PFSK-1 (cell line): Measurements from ENCODE around the gene ELF2.

Experiments used
- POLR2AphosphoS5 ChIP-seq: IDR thresholded peaks from 2 replicates; pipeline ENCODE4 v1.6.1; 2012; ENCODE audit warnings: low read depth, mild to moderate bottlenecking, control low read depth, low read length, moderate library complexity
- SIN3A ChIP-seq: IDR thresholded peaks from 2 replicates; pipeline ENCODE4 v1.6.1; 2012; ENCODE audit warnings: mild to moderate bottlenecking, low read length, moderate library complexity, borderline replicate concordance; ENCODE audit not compliant: insufficient read depth
- TAF1 ChIP-seq: IDR thresholded peaks from 2 replicates; pipeline ENCODE4 v1.6.1; 2012; ENCODE audit warnings: low read length, control low read depth, borderline replicate concordance; ENCODE audit not compliant: insufficient read depth
- TF ChIP-seq, protein P1 (sequence below), 2 experiments: IDR thresholded peaks; 2 replicates each; pipeline versions ENCODE4 v1.6.1 to v1.8.0; 2011 to 2012; ENCODE audit warnings: low read depth in 2 of 2, low read length in 2 of 2, control low read depth in 1 of 2, inconsistent platforms in 1 of 2, mild to moderate bottlenecking in 1 of 2, moderate library complexity in 1 of 2; ENCODE audit not compliant: insufficient read depth in 1 of 2

DNA sequence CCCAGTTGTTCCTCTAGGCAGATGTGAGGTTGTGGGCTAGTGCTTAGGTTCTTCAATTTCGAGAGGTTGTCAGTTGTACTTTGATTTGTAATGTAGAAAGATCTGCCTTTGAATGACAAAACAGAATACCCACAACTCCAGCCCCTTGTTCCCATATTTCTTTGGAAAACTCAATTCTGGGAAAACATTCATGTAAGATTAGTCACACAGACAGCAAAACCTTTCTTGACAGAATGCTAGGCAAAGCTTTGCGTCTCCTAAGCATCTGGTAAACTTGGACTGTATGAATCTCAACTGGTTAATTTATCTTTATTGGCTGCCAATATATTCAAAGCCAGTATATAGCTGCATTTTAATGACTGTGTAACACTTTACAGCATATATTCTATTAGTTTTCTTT is 126.6 kb downstream of the ELF2 start:
- TF ChIP-seq TAF1 = no peak
- no peak for TF ChIP-seq SIN3A
- TF ChIP-seq, protein P1, sequence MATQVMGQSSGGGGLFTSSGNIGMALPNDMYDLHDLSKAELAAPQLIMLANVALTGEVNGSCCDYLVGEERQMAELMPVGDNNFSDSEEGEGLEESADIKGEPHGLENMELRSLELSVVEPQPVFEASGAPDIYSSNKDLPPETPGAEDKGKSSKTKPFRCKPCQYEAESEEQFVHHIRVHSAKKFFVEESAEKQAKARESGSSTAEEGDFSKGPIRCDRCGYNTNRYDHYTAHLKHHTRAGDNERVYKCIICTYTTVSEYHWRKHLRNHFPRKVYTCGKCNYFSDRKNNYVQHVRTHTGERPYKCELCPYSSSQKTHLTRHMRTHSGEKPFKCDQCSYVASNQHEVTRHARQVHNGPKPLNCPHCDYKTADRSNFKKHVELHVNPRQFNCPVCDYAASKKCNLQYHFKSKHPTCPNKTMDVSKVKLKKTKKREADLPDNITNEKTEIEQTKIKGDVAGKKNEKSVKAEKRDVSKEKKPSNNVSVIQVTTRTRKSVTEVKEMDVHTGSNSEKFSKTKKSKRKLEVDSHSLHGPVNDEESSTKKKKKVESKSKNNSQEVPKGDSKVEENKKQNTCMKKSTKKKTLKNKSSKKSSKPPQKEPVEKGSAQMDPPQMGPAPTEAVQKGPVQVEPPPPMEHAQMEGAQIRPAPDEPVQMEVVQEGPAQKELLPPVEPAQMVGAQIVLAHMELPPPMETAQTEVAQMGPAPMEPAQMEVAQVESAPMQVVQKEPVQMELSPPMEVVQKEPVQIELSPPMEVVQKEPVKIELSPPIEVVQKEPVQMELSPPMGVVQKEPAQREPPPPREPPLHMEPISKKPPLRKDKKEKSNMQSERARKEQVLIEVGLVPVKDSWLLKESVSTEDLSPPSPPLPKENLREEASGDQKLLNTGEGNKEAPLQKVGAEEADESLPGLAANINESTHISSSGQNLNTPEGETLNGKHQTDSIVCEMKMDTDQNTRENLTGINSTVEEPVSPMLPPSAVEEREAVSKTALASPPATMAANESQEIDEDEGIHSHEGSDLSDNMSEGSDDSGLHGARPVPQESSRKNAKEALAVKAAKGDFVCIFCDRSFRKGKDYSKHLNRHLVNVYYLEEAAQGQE (IDR thresholded peaks at IDR 0.05; ENCODE audit: insufficient read depth in 1 of 2, low read depth in 2 of 2, low read length in 2 of 2) = no peak
- TF ChIP-seq POLR2AphosphoS5 = no peak
